Esophagus squamous epithelium (tissue), 5 donors: ENCODE data around the gene MKNK1. TPM values are rescaled to one million over a fixed set of nuclear protein-coding genes. Genes with fewer than 3 reads are reported as not detected.

Experiments
- DNase-seq: peaks from one replicate; lab custom pipeline; 2025; lab: John Stamatoyannopoulos, UW
- H3K27ac ChIP-seq, 4 donors: fragments of 200-600 bp; sonication (generic); one replicate each; pipeline ENCODE4 v1.5.1; 2016 to 2019; ENCODE audit warnings: mild to moderate bottlenecking in 1 of 4
- H3K27me3 ChIP-seq, 4 donors: fragments of 200-600 bp; sonication (generic); 1 replicate in 3 of 4; 2 replicates in 1 of 4; pipeline versions ENCODE4 v1.5.1 to v1.6.0; 2017 to 2021; ENCODE audit warnings: antibody characterized with exemption in 1 of 4
- H3K36me3 ChIP-seq, 3 donors: fragments of 200-600 bp; sonication (generic); one replicate each; pipeline ENCODE4 v1.5.1; 2016 to 2019
- H3K4me1 ChIP-seq, 3 donors: fragments of 200-600 bp; sonication (generic); one replicate each; pipeline ENCODE4 v1.5.1; 2017 to 2019
- H3K4me3 ChIP-seq, 4 donors: fragments of 200-600 bp; sonication (generic); 1 replicate in 3 of 4; 2 replicates in 1 of 4; pipeline ENCODE4 v1.5.1; 2016 to 2019; ENCODE audit warnings: mild to moderate bottlenecking in 2 of 4, moderate library complexity in 1 of 4
- H3K9me3 ChIP-seq, 3 donors: fragments of 200-600 bp; sonication (generic); one replicate each; pipeline ENCODE4 v1.5.1; 2016 to 2019
- POLR2A ChIP-seq, 4 donors: fragments of 450-650 bp; IDR thresholded peaks; one replicate each; pipeline ENCODE4 v1.6.1; 2017; ENCODE audit warnings: antibody characterized with exemption in 4 of 4, mild to moderate bottlenecking in 4 of 4, moderate library complexity in 3 of 4
- WGBS, 2 donors: methylation state at CpG; one replicate each; pipeline ENCODE4 v1.1.5; 2018; 5-methylcytosine and 5-hydroxymethylcytosine counted together
- intact Hi-C: fragments of 100-400 bp; cut with DNase I; formaldehyde crosslinking; loops from one replicate; pipeline ENCODE4 v1.15.0; 2022
- total RNA-seq, 4 donors: library from RNA; depleted of rRNA; stranded (reverse); fragments of >200 nt; gene quantifications; one replicate each; pipeline ENCODE4 v1.1.0, GENCODE V29; 2016
- TF ChIP-seq, protein P1 (sequence below), 6 experiments: fragments of 450-650 bp in 4 of 6; fragments of 200-600 bp in 2 of 6; sonication (generic) in 2 of 6; IDR thresholded peaks; one replicate each; pipeline ENCODE4 v1.5.1; 2016 to 2019; ENCODE audit warnings: antibody characterized with exemption in 6 of 6, mild to moderate bottlenecking in 4 of 6, moderate library complexity in 4 of 6
- donor health status: DM: yes; HTN: yes; CAD: no.

Gene MKNK1
- total RNA-seq, 4 donors from 2014 or later = 18.2 to 33.7 (median 33.6) TPM

DNA sequence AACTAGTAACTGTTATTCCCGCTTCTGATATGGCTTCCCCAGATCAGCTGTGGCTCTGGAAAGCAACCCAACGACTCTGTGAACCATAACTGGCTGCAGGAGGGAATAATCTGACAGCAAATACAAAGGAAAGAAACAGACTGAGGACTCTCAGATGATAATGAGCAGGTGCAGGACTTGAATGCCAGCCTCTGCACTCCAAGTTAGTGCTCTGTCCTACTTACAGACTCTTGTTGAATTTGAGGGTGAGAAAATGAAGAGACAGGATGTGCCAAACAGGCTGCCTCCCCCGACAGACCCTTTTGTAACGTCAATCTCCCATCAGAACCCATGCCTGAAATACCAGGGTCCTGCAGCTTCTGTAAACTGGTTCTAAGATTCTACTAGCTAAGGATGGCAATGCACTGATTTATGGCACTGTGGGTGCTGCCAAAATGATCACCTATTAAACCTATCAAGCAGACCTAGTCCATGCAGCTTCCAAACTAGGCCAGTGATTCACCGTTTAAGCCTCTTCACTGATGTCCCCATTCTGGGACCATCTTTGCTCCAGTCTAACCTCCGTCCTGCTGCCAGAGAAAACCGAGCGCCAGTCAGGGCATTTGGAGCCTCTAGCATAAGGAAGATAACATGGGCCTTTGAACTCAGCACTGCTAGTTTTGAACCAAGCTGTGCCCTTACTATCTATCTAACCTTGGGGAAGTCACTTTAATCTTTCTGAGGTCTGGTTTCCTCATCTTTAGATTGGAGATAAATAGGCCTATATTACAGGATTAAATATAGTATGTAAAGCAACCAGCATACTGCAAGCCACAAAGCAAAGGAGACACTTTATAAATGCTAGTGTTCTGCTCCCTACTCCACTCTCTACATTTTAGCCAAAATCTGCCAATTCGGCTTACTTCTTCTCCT lies 4.8 kb downstream of the MKNK1 start:
- Histone ChIP-seq H3K9me3 (no peaks in the 10 kb centered on the region), H3K4me1 (peaks cover 11 to 67% (median 17%) of the 10 kb centered on the region in 3 donors), H3K36me3 (peaks cover 0 to 11% (median 0%) of the 10 kb centered on the region in 3 donors), H3K27me3 (no peaks in the 10 kb centered on the region), H3K4me3 (no peak overlapping the region), H3K27ac (no peak overlapping the region)
- intact Hi-C loops = no loop called here
- 85 to 89% methylated on average over 9 of the region's 9 CpGs for WGBS, 2 donors
- DNase-seq = no peak
- no peak for TF ChIP-seq POLR2A (IDR thresholded peaks at IDR 0.05)
- TF ChIP-seq, protein P1, sequence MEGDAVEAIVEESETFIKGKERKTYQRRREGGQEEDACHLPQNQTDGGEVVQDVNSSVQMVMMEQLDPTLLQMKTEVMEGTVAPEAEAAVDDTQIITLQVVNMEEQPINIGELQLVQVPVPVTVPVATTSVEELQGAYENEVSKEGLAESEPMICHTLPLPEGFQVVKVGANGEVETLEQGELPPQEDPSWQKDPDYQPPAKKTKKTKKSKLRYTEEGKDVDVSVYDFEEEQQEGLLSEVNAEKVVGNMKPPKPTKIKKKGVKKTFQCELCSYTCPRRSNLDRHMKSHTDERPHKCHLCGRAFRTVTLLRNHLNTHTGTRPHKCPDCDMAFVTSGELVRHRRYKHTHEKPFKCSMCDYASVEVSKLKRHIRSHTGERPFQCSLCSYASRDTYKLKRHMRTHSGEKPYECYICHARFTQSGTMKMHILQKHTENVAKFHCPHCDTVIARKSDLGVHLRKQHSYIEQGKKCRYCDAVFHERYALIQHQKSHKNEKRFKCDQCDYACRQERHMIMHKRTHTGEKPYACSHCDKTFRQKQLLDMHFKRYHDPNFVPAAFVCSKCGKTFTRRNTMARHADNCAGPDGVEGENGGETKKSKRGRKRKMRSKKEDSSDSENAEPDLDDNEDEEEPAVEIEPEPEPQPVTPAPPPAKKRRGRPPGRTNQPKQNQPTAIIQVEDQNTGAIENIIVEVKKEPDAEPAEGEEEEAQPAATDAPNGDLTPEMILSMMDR (IDR thresholded peaks at IDR 0.05) = no peak

DNA sequence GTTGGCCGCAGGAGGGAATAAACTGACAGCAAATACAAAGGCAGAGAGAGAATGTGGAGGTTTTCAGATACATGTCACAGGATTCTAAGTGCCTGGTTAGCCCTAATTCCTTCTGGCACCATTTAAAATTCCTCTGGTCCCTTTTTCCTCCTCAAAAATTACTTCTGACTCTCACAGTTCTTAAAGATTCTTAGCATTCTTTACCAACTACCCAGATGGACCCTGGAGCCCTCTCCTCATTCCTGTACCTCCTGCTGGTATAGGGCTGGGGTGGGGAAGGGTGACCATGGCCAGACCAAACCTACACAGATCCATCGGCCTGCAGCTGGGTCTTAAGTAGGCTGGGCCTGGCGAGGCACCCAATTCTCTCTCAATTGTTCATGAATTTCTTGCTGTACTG lies 7.2 kb downstream of the MKNK1 start:
- Histone ChIP-seq H3K27ac (no peak overlapping the region), H3K36me3 (peaks cover 8 to 36% (median 13%) of the 10 kb centered on the region in 3 donors), H3K27me3 (no peaks in the 10 kb centered on the region), H3K9me3 (no peaks in the 10 kb centered on the region), H3K4me1 (peaks cover 0 to 46% (median 3%) of the 10 kb centered on the region in 3 donors), H3K4me3 (no peak overlapping the region)
- WGBS, 2 donors = 84 to 90% methylated on average over 3 of the region's 3 CpGs
- intact Hi-C loops = no loop called here
- no peak for DNase-seq
- TF ChIP-seq, protein P1 (IDR thresholded peaks at IDR 0.05) = no peak
- TF ChIP-seq POLR2A (IDR thresholded peaks at IDR 0.05) = no peak

DNA sequence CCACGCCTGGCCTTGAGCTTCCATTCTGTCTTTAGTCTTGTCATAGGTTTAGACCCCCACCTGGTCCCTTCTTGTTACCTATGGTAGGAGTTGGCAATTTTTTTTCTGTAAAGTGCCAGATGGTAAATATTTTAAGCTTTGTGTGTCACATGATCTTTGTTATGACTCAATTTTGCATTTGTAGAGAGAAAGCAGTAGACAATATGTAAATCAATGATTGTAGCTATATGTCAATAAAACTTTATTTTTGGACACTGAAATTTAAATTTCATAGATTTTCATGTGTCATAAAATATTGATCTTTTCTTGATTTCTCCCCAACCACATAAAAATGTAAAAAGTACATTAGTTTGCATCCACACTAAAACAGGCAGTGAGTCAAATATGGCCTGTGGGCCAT lies 8.0 kb downstream of the MKNK1 start:
- no peak for DNase-seq
- 91 to 100% methylated on average over 1 of the region's 1 CpG for WGBS, 2 donors
- Histone ChIP-seq H3K27me3 (no peaks in the 10 kb centered on the region), H3K27ac (peak overlapping the region in 2 of 4 donors; percentile 36 to 39), H3K9me3 (no peaks in the 10 kb centered on the region), H3K36me3 (peaks cover 10 to 44% (median 18%) of the 10 kb centered on the region in 3 donors), H3K4me3 (no peak overlapping the region), H3K4me1 (peaks cover 0 to 38% (median 0%) of the 10 kb centered on the region in 3 donors)
- intact Hi-C loops = no loop called here
- TF ChIP-seq, protein P1 (IDR thresholded peaks at IDR 0.05) = no peak
- TF ChIP-seq POLR2A (IDR thresholded peaks at IDR 0.05) = no peak

DNA sequence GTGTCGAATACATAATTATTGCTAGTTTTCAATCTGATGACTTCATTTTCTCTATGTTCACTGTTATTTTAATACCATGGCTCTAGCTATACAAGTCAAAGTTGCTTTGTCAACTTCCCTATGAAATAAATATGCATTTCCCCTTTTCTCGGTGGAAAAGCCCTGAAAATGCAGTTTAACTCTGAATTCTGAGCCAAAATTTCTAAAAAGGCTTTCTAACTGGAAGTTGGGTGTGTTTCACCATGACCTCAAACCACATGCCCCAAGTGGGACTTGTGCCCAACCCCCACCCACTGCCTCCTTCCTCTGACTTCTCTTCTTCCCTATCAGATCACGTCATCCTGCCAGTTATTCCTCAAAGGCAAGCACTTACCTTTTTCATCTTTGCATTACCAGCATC lies 8.9 kb downstream of the MKNK1 start:
- WGBS, 2 donors = 64 to 66% methylated on average over 3 of the region's 3 CpGs
- peaks cover 0 to 29% (median 0%) of the 10 kb centered on the region in 3 donors for H3K4me1 ChIP-seq
- DNase-seq = no peak
- TF ChIP-seq POLR2A (IDR thresholded peaks at IDR 0.05) = no peak
- TF ChIP-seq, protein P1 (IDR thresholded peaks at IDR 0.05) = no peak
- H3K36me3 ChIP-seq = peaks cover 10 to 53% (median 26%) of the 10 kb centered on the region in 3 donors
- H3K4me3 ChIP-seq = no peak overlapping the region
- H3K27me3 ChIP-seq = no peaks in the 10 kb centered on the region
- no peaks in the 10 kb centered on the region for H3K9me3 ChIP-seq
- H3K27ac ChIP-seq = peak overlapping the region in 2 of 4 donors; percentile 39 to 80
- intact Hi-C loops = no loop called here

DNA sequence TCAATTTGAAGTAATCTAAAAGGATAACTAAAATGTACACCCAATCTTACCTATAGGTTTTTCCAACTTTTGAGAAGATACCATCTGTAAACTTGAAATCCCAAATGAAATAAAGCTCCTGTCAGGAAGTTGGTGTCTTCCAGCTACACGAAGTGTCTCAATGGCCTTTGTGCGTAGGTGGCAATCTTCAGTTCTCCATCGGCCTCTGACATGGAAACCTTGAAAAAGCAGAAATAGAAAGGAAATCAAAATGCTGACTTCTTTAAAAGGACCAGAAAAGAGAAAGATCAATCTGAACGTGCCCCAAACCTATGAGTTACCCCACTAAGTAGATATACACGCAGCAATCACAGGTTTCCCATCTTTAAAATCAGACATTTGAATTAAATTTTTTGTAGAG lies 10.0 kb downstream of the MKNK1 start:
- Histone ChIP-seq H3K4me3 (no peak overlapping the region), H3K27me3 (no peaks in the 10 kb centered on the region), H3K27ac (peak overlapping the region in 2 of 4 donors; percentile 39 to 80), H3K9me3 (no peaks in the 10 kb centered on the region), H3K4me1 (peaks cover 0 to 21% (median 0%) of the 10 kb centered on the region in 3 donors), H3K36me3 (peaks cover 14 to 63% (median 32%) of the 10 kb centered on the region in 3 donors)
- intact Hi-C loops = no loop called here
- no peak for DNase-seq
- no peak for TF ChIP-seq POLR2A (IDR thresholded peaks at IDR 0.05)
- TF ChIP-seq, protein P1 (IDR thresholded peaks at IDR 0.05) = no peak
- WGBS, 2 donors = 78 to 87% methylated on average over 5 of the region's 5 CpGs
